ENCODE data around the gene DMRT2.

GRCh38 chr9:1051210-1051583 is 1.0 kb downstream of the DMRT2 start:
- no peak for TF ChIP-seq CTCF (conservative IDR thresholded peaks at IDR 0.05; ENCODE audit: low read length)
- TF ChIP-seq EZH2phosphoT487 (IDR thresholded peaks at IDR 0.05; ENCODE audit: borderline replicate concordance): no peak
